ENCODE measurements around the gene SPTY2D1.
"Not testable (repeated sequence)": the region's sequence is repeated elsewhere in the genome, so short reads cannot be mapped to it uniquely, and the experiment has no call there.

Gene SPTY2D1

GRCh38 chr11:18634140-18635032 lies at the start of gene SPTY2D1:
SPTY2D1 (minus strand) TSS chr11:18634342; CDS start chr11:18634257, 85 bp downstream.
- DNase-seq = peak; percentile 85

- no peak for DNase-seq
These were observed 48.3 kb upstream of the SPTY2D1 start for GRCh38 chr11:18682466-18682865.

GRCh38 chr11:18681949-18682348 lies 47.8 kb upstream of the SPTY2D1 start:
- not testable (repeated sequence) for DNase-seq

DNA sequence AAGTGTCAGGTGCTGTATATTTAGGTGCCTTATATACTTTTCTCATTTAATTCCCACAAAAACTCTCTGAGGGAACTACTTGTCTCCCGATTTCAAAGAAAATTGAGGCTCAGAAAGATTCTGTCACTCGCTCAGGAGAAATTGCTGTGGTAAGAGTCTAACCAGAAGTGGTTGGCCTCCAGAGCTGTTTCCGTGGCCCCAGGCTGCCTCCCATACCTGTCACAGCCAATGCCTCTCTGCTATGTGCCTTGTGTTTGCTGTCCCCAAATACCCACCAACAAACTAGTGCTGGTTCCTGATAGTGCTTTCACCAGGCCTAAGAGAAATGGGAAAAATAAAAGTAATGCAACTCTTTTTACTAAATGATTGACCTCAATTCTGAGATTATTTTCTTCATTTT lies 43.4 kb upstream of the SPTY2D1 start:
- DNase-seq = no peak

GRCh38 chr11:18676803-18677202 lies 42.7 kb upstream of the SPTY2D1 start:
- no peak for DNase-seq

DNA sequence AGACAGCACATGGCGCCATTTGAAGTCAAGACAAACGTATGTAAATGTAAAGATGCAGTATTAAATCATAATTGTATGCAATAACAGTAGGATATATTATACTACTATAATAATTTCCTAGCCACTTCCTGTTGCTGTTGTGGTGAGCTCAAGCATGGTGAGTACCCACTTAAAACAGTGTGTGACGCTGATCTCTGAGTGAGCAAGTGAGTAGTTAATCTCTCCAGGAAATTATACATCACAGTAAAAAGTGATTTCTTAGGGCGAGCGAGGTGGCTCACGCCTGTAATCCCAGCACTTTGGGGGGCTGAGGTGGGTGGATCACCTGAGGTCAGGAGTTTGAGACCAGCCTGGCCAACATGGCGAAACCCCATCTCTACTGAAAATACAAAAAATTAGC lies 38.1 kb upstream of the SPTY2D1 start:
- not testable (repeated sequence) for DNase-seq

DNA sequence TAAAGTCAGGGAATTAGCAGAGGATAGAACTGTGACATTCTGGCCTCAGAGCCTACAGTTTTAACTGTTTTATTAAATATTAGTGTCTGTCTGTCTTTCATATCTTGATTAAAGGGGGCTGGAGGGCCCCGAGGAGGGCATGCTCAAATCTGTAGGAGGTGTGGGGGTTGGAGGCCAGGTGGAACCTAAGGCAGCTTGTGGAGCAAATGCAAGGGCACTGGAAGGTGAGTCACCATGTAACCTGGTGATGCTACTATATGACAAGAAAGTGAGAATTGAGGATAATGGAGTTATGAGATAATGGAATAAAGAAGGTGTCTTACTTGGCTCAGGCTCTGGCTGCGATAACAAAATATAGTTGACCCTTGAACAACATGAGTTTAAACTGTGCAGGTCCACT lies 37.1 kb upstream of the SPTY2D1 start:
- DNase-seq = no peak

DNA sequence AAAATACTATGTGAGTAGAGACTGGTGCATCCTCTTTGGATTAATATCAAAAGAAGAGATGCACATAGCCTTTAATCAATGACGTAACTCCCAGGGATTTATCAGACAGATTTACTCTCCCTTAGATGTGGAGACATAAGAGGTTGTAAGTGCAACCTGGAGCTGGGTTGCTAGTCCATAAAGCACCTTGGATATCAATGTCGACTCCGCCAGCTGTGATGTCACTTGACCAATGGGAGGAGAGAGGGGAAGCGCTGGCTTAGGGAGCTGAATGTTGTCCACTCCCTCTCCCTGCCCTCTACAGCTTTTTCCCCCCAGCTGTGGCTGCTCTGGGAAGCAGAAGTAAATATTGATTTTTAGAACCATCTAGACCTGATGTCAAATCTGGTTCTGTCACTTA lies 35.6 kb upstream of the SPTY2D1 start:
- DNase-seq = no peak

DNA sequence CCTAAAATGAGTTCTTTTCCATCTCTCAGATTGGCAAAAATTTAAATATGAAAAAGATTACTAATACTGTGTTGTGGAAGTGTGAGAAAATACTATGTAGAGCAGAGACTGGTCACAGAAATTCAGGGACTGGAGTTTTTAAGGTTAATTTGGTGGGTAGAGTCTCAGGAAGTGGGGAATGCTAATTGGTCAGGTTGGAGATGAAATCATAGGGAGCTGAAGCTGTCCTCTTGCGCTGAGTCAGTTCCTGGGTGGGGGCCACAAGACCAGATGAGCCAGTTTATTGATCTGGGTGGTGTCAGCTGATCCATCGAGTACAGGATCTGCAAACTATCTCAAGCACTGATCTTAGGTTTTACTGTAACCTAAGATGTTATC lies 35.1 kb upstream of the SPTY2D1 start:
- no peak for DNase-seq

DNA sequence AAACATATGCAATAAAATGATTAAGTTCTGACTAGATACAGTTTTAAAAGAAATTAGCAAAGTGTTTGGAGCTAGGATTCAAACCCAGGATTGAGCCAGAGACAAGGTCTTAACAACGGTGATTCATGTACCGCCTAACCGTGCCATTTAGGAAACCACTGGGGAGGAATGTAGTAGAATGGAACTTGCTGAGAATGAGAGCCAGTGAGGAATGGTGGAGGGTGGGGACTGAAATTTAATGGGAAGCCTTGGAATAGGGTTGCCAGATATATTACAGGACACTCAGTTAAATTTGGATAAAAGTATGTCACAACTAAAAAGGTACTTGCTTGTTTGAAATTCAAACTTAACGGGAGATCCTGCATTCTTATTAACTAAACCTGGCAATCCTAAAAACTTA lies 34.0 kb upstream of the SPTY2D1 start:
- no peak for DNase-seq

DNA sequence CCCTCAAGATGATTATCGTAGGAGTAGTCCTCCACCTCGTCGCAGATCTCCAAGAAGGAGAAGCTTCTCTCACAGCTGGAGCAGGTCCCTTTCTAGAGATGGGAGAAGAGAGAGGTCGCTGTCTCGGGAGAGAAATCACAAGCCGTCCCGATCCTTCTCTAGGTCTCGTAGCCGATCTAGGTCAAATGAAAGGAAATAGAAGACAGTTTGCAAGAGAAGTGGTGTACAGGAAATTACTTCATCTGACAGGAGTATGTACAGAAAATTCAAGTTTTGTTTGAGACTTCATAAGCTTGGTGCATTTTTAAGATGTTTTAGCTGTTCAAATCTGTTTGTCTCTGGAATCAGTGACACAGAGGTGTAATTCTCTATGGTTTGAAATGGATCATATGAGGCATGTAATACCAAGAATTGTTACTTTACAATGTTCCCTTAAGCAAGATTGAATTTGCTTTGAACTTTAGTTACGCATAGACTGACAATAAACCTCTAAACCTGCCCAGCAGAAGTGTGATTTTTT lies 31.3 kb upstream of the SPTY2D1 start:
- not testable (repeated sequence) for DNase-seq

DNA sequence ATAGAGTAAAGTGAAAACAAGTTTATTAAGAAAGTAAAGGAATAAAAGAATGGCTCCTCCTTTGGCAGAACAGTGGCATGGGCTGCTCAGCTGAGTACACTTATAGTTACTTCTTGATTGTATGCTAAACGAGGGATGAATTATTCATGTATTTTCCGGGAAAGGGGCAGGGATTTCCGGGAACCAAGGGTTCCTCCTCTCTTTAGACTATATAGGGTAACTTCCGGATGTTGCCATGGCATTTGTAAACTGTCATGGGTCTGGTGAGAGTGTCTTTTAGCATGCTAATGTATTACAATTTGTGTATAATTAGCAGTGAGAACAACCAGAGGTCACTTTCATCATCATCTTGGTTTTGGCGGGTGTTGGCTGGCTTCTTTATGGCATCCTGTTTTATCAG lies 23.5 kb upstream of the SPTY2D1 start:
- no peak for DNase-seq

GRCh38 chr11:18650859-18651557 lies 16.9 kb upstream of the SPTY2D1 start:
- no peak for DNase-seq

- no peak for DNase-seq
These were observed 16.2 kb upstream of the SPTY2D1 start for GRCh38 chr11:18650353-18650752.

DNA sequence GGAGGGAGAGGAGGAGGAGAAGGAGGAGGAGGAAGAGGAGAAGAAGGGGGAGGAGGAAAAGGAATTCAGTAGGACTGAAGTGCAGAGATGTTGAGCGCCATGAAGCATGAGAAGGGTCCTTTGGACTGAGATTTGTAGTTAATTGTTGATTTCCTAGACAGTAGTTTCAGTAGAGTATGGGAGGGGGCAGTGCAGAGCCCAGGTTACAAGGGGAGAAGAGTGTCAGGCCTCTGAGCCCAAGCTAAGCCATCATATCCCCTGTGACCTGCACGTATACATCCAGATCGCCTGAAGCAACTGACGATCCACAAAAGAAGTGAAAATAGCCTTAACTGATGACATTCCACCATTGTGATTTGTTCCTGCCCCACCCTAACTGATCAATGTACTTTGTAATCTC lies 8.9 kb upstream of the SPTY2D1 start:
- DNase-seq = not testable (repeated sequence)

- DNase-seq = no peak
These were observed 7.5 kb upstream of the SPTY2D1 start for GRCh38 chr11:18641677-18642076.

GRCh38 chr11:18633256-18634139 lies 644 bp downstream of the SPTY2D1 start:
- DNase-seq = no peak

- no peak for DNase-seq
These were observed 1.3 kb downstream of the SPTY2D1 start for GRCh38 chr11:18632841-18633240.

GRCh38 chr11:18624161-18624560 lies 10.0 kb downstream of the SPTY2D1 start:
- no peak for DNase-seq

- no peak for DNase-seq
These were observed 10.4 kb downstream of the SPTY2D1 start for GRCh38 chr11:18623707-18624106.

DNA sequence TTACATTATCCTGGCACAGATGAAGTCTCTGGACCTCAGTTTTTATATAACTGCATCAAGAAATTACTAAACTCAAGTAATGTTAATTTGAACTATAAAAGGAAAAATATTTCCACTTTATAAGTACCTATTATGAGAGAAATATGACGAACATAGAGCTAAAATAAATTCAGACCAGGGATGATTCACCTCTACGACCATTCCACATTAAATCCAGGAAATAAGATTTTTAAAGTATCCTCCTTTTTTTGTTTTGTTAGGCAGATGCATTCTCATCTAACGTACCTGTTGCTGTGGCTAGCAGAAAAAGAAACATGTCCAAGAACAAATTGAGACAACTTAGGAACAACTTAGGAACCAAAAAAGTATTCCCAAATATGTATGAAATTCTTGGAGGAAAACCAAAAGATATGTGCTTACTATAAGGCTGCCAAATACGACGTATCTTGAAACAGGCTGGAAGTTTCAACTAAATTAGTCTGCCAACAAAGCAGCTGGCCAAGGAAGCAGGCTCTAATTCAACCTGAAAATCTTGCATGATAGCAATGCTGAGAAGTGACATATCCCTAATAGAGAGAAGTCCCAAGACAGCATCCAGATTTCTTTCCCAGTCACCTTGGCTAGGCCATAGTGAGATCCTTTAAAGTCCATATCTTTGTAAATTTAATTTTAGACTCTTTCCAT lies 15.7 kb downstream of the SPTY2D1 start:
- no peak for DNase-seq

- DNase-seq = peak; percentile 6
These were observed 16.3 kb downstream of the SPTY2D1 start for GRCh38 chr11:18617688-18618341.
